CD4-positive, alpha-beta T cell treated with Interferon alpha-2 for 1 hour (primary cell): Measurements from ENCODE around the gene SMYD2.
"Not testable (repeated sequence)": the region's sequence is repeated elsewhere in the genome, so short reads cannot be mapped to it uniquely, and the experiment has no call there.

Experiments used
- DNase-seq, 2 donors: peaks; one replicate each; pipeline ENCODE4 v3.0.0-alpha.2; 2020 to 2022

SMYD2 gene

GRCh38 chr1:214271995-214272731 is 8.8 kb upstream of the SMYD2 start:
- no peak for DNase-seq

GRCh38 chr1:214272964-214273533 is 7.9 kb upstream of the SMYD2 start:
- DNase-seq, result no peak

DNA sequence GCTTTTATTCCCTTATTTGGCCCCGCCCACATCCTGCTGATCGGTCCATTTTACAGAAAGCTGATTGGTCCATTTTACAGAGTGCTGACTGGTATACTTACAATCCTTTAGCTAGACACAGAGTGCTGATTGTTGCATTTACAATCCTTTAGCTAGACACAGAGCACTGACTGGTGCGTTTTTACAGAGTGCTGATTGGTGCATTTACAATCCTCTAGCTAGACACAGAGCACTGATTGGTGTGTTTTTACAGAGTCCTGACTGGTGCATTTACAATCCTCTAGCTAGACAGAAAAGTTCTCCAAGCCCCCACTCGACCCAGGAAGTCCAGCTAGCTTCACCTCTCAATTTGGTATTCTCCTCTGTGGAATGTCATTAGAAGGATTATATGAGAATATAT is 5.3 kb upstream of the SMYD2 start:
- not testable (repeated sequence) for DNase-seq

GRCh38 chr1:214276786-214277185 is 4.2 kb upstream of the SMYD2 start:
- no peak for DNase-seq

- no peak for DNase-seq
These were observed 3.0 kb upstream of the SMYD2 start for GRCh38 chr1:214277704-214278635.

DNA sequence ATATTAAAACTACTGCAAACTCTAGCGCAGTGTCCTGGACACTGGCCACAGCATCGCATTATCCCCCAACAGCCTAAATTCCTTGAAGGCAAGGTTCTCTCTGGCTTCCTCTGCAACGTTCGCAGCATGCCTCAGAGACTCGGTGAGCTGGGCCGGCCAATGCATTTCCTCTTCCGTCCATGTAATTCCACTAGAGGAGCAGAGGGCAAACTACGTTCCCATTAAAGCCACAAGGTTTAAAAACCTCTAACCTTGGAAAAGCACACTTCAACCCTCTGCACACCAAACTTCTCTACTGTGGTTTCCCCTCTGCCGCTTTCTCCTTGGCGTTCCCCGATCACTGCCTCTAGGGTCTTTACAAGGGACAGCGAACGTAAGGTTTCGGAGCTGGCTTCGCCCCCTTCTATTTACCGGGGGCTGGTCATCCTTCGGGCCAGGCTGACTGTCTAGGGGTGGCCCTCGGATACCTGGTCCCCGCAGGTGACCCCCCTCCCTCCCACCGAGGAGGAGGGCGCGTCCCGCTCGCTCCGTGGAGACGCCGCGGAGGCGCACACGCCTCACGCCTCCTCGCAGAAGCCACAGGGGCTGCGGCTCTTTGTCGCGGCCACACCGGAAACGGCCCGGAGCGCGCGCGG is 456 bp upstream of the SMYD2 start:
- peak in 1 of 2 donors; percentile 3 for DNase-seq

- no peak for DNase-seq
These were observed 1.0 kb downstream of the SMYD2 start for GRCh38 chr1:214281720-214282629.

DNA sequence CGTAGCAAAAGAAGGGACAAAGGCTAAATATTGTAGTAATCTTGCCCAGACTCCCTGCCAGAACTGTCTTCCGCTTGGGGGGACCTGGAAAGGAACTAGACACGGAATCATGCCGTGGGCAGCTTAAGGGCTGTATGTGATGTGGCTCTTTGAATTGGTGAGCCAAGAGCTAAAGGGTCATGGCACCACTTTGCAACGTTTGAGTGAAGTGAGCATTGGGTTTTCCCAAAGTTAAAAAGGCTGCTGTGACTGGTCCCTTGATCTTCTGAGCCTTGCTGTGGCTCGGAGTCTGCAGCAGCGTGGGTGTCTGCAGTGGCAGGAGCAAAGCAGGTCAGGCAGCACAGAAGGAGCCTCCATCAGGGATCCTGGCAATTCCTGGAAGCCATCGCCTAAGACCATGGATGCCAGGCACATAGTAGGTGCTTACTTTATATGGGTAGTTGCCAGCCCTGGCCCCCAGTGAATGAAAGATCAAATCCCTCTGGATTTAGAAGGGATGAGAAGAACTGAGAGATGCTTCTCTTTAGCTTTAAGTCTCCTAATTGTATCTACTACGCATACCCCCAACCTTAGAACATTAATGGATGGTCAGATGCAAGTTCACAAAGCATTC is 1.8 kb downstream of the SMYD2 start:
- no peak for DNase-seq

DNA sequence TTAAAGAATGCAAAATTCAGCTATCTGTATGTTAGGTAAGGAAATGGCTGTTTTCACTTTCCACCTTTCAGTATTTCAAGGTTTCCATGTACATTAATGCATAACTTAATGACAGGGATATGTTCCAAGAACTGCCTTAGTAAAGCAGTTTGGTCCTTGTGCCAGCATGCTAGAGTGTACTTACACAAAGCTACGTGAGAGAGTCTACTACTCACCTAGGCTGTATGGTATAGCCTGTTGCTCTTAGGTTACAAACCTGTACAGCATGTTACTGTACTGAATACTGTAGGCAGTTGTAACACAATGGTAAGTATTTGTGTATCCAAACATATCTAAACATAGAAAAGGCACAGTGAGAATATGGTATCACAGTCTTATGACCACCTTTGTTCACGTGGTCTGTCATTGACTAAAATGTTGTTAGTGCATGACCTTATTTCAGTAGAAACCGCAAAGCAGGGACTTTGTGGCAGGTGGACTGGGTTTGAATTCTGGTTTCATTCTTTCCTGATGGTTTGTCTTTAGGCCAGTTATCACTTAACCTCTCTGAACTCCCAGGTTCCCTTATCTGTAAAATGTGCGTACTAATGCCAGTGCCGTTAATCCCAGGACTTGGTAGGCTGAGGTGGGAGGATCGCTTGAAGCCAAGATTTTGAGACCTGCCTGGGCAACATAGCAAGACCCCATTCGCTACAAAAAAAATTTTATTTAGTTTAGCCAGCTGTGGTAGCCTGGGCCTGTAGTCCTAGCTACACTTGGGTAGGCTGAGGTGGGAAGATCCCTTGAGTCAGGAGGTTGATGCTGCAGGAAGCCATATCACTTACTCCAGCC is 4.9 kb downstream of the SMYD2 start:
- DNase-seq, result no peak

- DNase-seq, result no peak
These were observed 6.9 kb downstream of the SMYD2 start for GRCh38 chr1:214287884-214288283.

GRCh38 chr1:214289574-214290272 is 8.8 kb downstream of the SMYD2 start:
- no peak for DNase-seq

GRCh38 chr1:214290424-214291037 is 9.6 kb downstream of the SMYD2 start:
- no peak for DNase-seq

DNA sequence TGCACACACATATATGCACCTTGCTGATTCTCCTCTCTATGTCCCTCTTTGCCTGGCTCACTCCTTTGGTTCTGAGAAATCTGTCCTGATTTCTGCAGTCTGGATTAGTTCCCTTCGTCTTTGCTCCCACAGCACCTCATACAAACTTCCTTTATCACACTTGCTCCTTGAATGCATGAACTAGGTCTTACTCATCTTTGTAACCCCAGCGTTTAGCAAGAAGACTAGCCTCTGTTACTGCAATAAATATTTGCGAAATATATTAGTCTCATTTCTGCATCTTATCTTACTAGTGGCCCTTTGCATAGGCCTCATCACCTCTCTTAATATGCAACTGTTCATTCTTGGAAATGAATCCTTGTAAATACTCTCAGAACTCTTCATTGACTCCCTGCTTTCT is 11.4 kb downstream of the SMYD2 start:
- no peak for DNase-seq

DNA sequence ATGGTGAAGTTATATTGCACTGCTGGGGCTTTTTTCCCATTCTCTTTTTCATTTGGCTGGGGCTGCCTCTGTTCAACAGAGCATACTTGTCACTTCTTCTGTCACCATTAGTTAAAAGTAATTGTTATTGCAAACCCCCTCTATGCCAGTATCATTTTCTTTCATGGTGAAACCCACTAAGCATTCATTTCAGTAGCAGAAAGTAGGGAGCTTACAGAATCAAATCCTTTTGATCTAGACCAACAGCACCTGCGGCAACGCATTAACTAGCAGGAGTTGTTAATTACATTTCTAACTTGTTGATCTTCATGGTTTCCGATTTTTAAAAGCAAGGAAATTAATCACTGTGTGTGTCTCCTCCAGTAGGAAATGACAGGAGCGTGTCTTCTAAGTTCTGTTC is 15.0 kb downstream of the SMYD2 start:
- no peak for DNase-seq

GRCh38 chr1:214296860-214297745 is 16.1 kb downstream of the SMYD2 start:
- DNase-seq, result no peak

- DNase-seq, result no peak
These were observed 19.3 kb downstream of the SMYD2 start for GRCh38 chr1:214300149-214300780.

DNA sequence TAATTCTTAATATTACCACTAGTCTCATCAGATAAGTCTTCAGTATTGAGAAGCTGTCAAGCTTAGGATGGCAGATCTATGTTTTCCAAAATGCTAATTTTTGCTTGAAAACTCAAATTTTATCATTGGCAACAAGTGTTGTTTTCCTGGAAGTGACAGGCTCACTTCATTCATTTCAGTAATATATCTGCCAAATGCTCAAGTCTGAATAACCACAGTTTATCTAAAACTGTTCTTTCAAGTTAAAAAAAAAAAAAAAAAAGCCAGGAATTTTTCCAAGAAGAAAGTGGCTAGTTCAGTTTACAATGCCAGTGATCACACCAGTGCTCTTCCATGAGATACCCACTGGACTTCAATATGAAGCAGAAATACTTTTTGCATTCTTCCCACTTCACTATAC is 20.6 kb downstream of the SMYD2 start:
- DNase-seq, result no peak
